Nephron progenitor cell (in vitro differentiated cells): ENCODE measurements around the gene EPDR1.
"Not testable (repeated sequence)": the region's sequence is repeated elsewhere in the genome, so short reads cannot be mapped to it uniquely, and the experiment has no call there.

Experiments used
- DNase-seq: peaks from one replicate; pipeline ENCODE4 v3.0.0; 2021
- H3K27ac Mint-ChIP-seq: 2 replicates; pipeline ENCODE4 v1.8.0; 2021; ENCODE audit warnings: mild to moderate bottlenecking, moderate library complexity, mixed read lengths
- H3K27me3 Mint-ChIP-seq: 2 replicates; pipeline ENCODE4 v1.8.0; 2021; ENCODE audit warnings: mild to moderate bottlenecking, low read depth, mixed read lengths; ENCODE audit not compliant: poor library complexity
- H3K36me3 Mint-ChIP-seq: 2 replicates; pipeline ENCODE4 v1.8.0; 2021; ENCODE audit warnings: low read depth, mixed read lengths
- H3K4me1 Mint-ChIP-seq: 2 replicates; pipeline ENCODE4 v1.8.0; 2021; ENCODE audit warnings: mixed read lengths
- H3K4me3 Mint-ChIP-seq: 2 replicates; pipeline ENCODE4 v1.8.0; 2021; ENCODE audit warnings: mild to moderate bottlenecking, moderate library complexity, mixed read lengths
- H3K9me3 Mint-ChIP-seq: 2 replicates; pipeline ENCODE4 v1.8.0; 2021; ENCODE audit warnings: mild to moderate bottlenecking, moderate library complexity, mixed read lengths
- TF ChIP-seq, protein P1 (sequence below): fragments of 200-600 bp; sonication (generic); IDR thresholded peaks from 2 replicates; pipeline ENCODE4 v1.5.0; 2021; ENCODE audit warnings: antibody characterized with exemption

The EPDR1 gene

DNA sequence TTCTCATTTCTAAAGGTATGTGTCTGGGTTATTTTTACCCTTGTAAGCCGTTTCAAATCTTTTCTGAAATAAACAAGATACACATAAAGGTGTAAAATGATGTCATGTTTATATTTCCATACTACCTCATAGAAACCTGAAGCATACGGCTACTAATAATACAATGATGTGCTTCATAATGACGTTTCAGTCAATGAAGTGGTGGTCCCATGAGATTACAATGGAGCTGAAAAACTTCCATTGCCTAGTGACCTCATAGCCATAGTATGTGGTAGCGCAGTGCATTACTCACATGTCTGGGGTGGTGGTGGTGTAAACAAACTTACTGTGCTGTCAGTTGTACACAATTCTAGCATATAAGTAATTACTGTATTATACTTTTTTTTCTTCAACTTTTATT lies 24.9 kb downstream of the EPDR1 start:
- Mint-ChIP-seq H3K36me3 (no peaks in the 10 kb centered on the region), H3K4me1 (peaks cover 38% of the 10 kb centered on the region), H3K27ac (no peak overlapping the region), H3K9me3 (no peaks in the 10 kb centered on the region), H3K27me3 (peaks cover 3% of the 10 kb centered on the region), H3K4me3 (no peak overlapping the region)
- no peak for DNase-seq
- TF ChIP-seq, protein P1, sequence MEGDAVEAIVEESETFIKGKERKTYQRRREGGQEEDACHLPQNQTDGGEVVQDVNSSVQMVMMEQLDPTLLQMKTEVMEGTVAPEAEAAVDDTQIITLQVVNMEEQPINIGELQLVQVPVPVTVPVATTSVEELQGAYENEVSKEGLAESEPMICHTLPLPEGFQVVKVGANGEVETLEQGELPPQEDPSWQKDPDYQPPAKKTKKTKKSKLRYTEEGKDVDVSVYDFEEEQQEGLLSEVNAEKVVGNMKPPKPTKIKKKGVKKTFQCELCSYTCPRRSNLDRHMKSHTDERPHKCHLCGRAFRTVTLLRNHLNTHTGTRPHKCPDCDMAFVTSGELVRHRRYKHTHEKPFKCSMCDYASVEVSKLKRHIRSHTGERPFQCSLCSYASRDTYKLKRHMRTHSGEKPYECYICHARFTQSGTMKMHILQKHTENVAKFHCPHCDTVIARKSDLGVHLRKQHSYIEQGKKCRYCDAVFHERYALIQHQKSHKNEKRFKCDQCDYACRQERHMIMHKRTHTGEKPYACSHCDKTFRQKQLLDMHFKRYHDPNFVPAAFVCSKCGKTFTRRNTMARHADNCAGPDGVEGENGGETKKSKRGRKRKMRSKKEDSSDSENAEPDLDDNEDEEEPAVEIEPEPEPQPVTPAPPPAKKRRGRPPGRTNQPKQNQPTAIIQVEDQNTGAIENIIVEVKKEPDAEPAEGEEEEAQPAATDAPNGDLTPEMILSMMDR: no peak

GRCh38 chr7:37947138-37947940 lies 26.9 kb downstream of the EPDR1 start:
- H3K4me3 Mint-ChIP-seq: no peak overlapping the region
- H3K4me1 Mint-ChIP-seq: peaks cover 33% of the 10 kb centered on the region
- peaks cover 3% of the 10 kb centered on the region for H3K27me3 Mint-ChIP-seq
- H3K27ac Mint-ChIP-seq: no peak overlapping the region
- no peaks in the 10 kb centered on the region for H3K9me3 Mint-ChIP-seq
- H3K36me3 Mint-ChIP-seq: no peaks in the 10 kb centered on the region
- DNase-seq: no peak
- TF ChIP-seq, protein P1: no peak

DNA sequence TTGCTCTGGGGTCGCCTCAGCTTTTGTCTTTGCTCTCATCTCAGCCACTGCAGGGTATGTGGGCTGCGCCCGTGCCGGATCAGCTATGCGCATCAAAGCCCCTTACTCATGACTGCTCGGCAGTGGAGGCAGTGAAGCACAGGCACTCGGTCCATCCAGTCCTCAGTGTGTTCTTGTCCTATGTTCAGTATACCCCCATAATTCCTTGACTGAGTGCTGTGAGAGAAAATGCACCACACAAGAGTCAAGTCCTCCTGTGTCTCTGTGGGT lies 27.4 kb downstream of the EPDR1 start:
- peak; percentile 4 for DNase-seq
- H3K4me3 Mint-ChIP-seq: no peak overlapping the region
- no peaks in the 10 kb centered on the region for H3K36me3 Mint-ChIP-seq
- peaks cover 3% of the 10 kb centered on the region for H3K27me3 Mint-ChIP-seq
- no peak overlapping the region for H3K27ac Mint-ChIP-seq
- H3K9me3 Mint-ChIP-seq: no peaks in the 10 kb centered on the region
- peaks cover 28% of the 10 kb centered on the region for H3K4me1 Mint-ChIP-seq
- TF ChIP-seq, protein P1: no peak

- Mint-ChIP-seq H3K4me1 (peaks cover 8% of the 10 kb centered on the region), H3K36me3 (no peaks in the 10 kb centered on the region), H3K4me3 (no peak overlapping the region), H3K27ac (no peak overlapping the region), H3K9me3 (no peaks in the 10 kb centered on the region), H3K27me3 (peaks cover 7% of the 10 kb centered on the region)
- DNase-seq: no peak
- TF ChIP-seq, protein P1: no peak
These were observed 31.8 kb downstream of the EPDR1 start for GRCh38 chr7:37952240-37952639.

DNA sequence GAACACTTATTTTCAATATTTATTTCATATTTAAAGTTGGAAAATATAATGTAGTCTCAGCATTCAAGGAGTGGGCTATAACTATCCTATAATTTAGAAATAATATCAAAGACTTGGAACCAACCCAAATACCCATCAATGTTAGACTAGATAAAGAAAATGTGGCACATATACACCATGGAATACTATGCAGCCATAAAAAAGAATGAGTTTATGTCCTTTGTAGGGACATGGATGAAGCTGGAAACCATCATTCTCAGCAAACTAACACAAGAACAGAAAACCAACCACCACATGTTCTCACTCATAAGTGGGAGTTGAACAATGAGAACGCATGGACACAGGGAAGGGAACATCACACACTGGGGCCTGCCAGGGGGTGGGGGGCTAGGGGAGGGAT lies 33.8 kb downstream of the EPDR1 start:
- not testable (repeated sequence) for H3K36me3 Mint-ChIP-seq, H3K9me3 Mint-ChIP-seq, H3K27ac Mint-ChIP-seq, H3K27me3 Mint-ChIP-seq, H3K4me3 Mint-ChIP-seq, DNase-seq, H3K4me1 Mint-ChIP-seq

- Mint-ChIP-seq H3K27me3 (peaks cover 8% of the 10 kb centered on the region), H3K27ac (no peak overlapping the region), H3K36me3 (no peaks in the 10 kb centered on the region), H3K4me3 (no peak overlapping the region), H3K9me3 (no peaks in the 10 kb centered on the region), H3K4me1 (no peaks in the 10 kb centered on the region)
- TF ChIP-seq, protein P1: no peak
- no peak for DNase-seq
These were observed 36.4 kb downstream of the EPDR1 start for GRCh38 chr7:37956791-37957190.
